SK-N-SH treated with all-trans-retinoic acid at 6 μM for 48 hours (cell line): ENCODE data around the gene WIPF1.

Experiments used
- ATAC-seq: fragments of 200-7000 bp; cut with Tn5 transposase; 3 replicates; pipeline ENCODE4 v1.9.1; 2020; ENCODE audit warnings: mild to moderate bottlenecking, moderate library complexity
- BACH2 ChIP-seq: fragments of 250-450 bp; sonication (Bioruptor Pico); IDR thresholded peaks from 2 replicates; pipeline ENCODE4 v1.9.0; 2021; ENCODE audit warnings: mild to moderate bottlenecking, borderline replicate concordance
- CSDC2 ChIP-seq: fragments of 250-450 bp; sonication (Bioruptor Pico); IDR thresholded peaks from 2 replicates; pipeline ENCODE4 v1.5.0; 2020; ENCODE audit warnings: mild to moderate bottlenecking, moderate library complexity
- CSRNP3 ChIP-seq: fragments of 250-450 bp; sonication (Bioruptor Pico); IDR thresholded peaks from 2 replicates; pipeline ENCODE4 v1.5.1; 2021; ENCODE audit warnings: mild to moderate bottlenecking, moderate library complexity
- ISL1 ChIP-seq: fragments of 250-450 bp; sonication (Bioruptor Pico); IDR thresholded peaks from 2 replicates; pipeline ENCODE4 v2.1.2; 2022; ENCODE audit warnings: mild to moderate bottlenecking, moderate library complexity
- PATZ1 ChIP-seq: fragments of 250-450 bp; sonication (Bioruptor Pico); IDR thresholded peaks from 2 replicates; pipeline ENCODE4 v1.8.0; 2020; ENCODE audit warnings: mild to moderate bottlenecking, moderate library complexity, borderline replicate concordance
- RARB ChIP-seq: fragments of 250-450 bp; sonication (Bioruptor Pico); IDR thresholded peaks from 2 replicates; pipeline ENCODE4 v1.8.0; 2021; ENCODE audit warnings: mild to moderate bottlenecking, moderate library complexity
- TCF4 ChIP-seq: fragments of 250-450 bp; sonication (Bioruptor Pico); IDR thresholded peaks from 2 replicates; pipeline ENCODE4 v1.8.0; 2021; ENCODE audit warnings: mild to moderate bottlenecking, moderate library complexity, borderline replicate concordance
- TOX ChIP-seq: fragments of 250-450 bp; sonication (Bioruptor Pico); IDR thresholded peaks from 2 replicates; pipeline ENCODE4 v1.8.0; 2021; ENCODE audit warnings: mild to moderate bottlenecking, moderate library complexity, borderline replicate concordance
- ZFP3 ChIP-seq: fragments of 250-450 bp; sonication (Bioruptor Pico); IDR thresholded peaks from 2 replicates; pipeline ENCODE4 v1.5.0; 2020; ENCODE audit warnings: mild to moderate bottlenecking, moderate library complexity
- ZNF565 ChIP-seq: fragments of 450-650 bp; formaldehyde crosslinking; conservative IDR thresholded peaks from 2 replicates; pipeline ENCODE4 v1.5.0; 2020; ENCODE audit warnings: low read depth, mild to moderate bottlenecking, moderate library complexity
- ZNF70 ChIP-seq: fragments of 450-650 bp; formaldehyde crosslinking; IDR thresholded peaks from 2 replicates; pipeline ENCODE4 v1.5.0; 2020; ENCODE audit warnings: mild to moderate bottlenecking, moderate library complexity
- ZNF8 ChIP-seq: fragments of 450-650 bp; formaldehyde crosslinking; IDR thresholded peaks from 2 replicates; pipeline ENCODE4 v1.5.0; 2020; ENCODE audit warnings: mild to moderate bottlenecking, moderate library complexity
- TF ChIP-seq, protein P1 (sequence below): fragments of 250-450 bp; sonication (Bioruptor Pico); IDR thresholded peaks from 2 replicates; pipeline ENCODE4 v1.8.0; 2021; ENCODE audit warnings: low read depth, mild to moderate bottlenecking, moderate library complexity, borderline replicate concordance
- TF ChIP-seq, protein P2 (sequence below): fragments of 250-450 bp; sonication (Bioruptor Pico); IDR thresholded peaks from 2 replicates; pipeline ENCODE4 v1.5.0; 2020; ENCODE audit warnings: mild to moderate bottlenecking, moderate library complexity
- TF ChIP-seq, protein P3 (sequence below): fragments of 250-450 bp; sonication (Bioruptor Pico); IDR thresholded peaks from 2 replicates; pipeline ENCODE4 v1.5.1; 2020; ENCODE audit warnings: low read depth, mild to moderate bottlenecking, moderate library complexity

The WIPF1 gene

DNA sequence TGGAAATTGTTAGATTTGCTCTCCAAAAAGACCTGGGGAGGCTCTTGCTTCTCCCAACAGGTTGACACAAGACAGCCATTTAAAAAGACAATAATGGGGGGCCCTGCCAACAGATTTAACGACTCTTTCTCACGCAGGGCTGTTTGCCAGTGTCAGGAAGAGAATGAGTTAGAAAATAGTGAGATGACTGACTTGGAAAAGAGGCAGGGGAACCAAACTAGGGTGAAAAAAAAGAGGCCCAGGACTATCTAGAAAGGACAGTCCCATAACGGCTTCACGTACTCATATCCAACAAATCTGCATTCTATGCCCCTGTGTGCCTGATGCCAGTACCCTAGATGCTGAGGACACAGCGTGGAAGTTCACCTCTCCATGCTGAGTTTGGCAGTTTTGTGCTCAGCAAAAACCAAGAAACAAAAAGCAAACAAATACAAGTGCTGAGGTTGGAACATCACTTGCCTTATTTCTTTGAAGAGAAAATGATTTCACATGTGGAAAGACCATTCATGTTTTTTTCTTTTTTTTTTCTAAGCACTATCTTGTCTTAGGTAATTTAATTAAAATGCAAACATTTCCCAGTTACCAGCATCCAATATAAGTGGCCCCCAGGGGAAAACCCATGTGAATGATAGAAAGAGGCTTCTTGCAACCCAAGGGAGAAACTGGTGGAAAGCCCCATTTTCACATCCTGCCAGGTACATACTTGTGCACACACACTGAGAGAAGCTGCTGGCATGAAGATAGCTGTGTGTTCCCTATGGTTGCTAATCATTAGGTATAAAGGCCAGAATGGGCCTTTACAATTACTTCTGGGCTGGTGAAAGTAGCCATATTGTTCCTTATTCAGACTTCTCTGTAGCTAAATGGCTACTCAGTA is 10.6 kb upstream of the WIPF1 start:
- no peak; the same call in 2 of the 3 replicates for ATAC-seq

DNA sequence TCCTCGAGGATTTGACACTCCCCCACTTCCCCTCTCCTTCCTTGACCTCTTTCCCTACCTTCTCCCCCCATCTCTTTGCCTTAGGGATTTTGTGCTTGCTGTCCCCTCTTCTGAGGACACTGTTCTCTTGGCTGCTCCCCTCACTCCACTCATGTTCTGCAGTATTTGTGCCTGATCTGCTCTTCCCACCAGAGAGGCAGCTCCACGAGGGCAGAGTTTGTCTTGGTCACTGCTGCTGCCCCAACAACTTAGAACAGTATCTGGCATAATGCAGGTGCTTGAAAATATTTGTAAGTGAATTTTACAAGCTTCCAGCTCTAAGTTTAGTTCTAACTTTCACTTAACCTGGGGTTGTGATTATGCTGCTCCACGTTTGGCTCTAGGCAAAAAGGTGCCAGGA is 10.0 kb upstream of the WIPF1 start:
- TF ChIP-seq ZNF70 (CRISPR knock-in tag) = no peak
- TF ChIP-seq, protein P1, sequence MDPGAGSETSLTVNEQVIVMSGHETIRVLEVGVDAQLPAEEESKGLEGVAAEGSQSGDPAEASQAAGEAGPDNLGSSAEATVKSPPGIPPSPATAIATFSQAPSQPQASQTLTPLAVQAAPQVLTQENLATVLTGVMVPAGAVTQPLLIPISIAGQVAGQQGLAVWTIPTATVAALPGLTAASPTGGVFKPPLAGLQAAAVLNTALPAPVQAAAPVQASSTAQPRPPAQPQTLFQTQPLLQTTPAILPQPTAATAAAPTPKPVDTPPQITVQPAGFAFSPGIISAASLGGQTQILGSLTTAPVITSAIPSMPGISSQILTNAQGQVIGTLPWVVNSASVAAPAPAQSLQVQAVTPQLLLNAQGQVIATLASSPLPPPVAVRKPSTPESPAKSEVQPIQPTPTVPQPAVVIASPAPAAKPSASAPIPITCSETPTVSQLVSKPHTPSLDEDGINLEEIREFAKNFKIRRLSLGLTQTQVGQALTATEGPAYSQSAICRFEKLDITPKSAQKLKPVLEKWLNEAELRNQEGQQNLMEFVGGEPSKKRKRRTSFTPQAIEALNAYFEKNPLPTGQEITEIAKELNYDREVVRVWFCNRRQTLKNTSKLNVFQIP (CRISPR knock-in tag) = no peak
- TF ChIP-seq BACH2 = no peak
- TF ChIP-seq, protein P2, sequence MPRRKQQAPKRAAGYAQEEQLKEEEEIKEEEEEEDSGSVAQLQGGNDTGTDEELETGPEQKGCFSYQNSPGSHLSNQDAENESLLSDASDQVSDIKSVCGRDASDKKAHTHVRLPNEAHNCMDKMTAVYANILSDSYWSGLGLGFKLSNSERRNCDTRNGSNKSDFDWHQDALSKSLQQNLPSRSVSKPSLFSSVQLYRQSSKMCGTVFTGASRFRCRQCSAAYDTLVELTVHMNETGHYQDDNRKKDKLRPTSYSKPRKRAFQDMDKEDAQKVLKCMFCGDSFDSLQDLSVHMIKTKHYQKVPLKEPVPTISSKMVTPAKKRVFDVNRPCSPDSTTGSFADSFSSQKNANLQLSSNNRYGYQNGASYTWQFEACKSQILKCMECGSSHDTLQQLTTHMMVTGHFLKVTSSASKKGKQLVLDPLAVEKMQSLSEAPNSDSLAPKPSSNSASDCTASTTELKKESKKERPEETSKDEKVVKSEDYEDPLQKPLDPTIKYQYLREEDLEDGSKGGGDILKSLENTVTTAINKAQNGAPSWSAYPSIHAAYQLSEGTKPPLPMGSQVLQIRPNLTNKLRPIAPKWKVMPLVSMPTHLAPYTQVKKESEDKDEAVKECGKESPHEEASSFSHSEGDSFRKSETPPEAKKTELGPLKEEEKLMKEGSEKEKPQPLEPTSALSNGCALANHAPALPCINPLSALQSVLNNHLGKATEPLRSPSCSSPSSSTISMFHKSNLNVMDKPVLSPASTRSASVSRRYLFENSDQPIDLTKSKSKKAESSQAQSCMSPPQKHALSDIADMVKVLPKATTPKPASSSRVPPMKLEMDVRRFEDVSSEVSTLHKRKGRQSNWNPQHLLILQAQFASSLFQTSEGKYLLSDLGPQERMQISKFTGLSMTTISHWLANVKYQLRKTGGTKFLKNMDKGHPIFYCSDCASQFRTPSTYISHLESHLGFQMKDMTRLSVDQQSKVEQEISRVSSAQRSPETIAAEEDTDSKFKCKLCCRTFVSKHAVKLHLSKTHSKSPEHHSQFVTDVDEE (CRISPR knock-in tag) = no peak
- TF ChIP-seq CSRNP3 (CRISPR knock-in tag) = no peak
- TF ChIP-seq ZNF8 (CRISPR knock-in tag) = no peak
- TF ChIP-seq ZNF565 (CRISPR knock-in tag) = no peak
- ATAC-seq = no peak

More for the DNA sequence above, 10.6 kb upstream of the WIPF1 start:
- TF ChIP-seq ISL1 (CRISPR knock-in tag) = 0 out of 2 replicates have a peak, but pooled peaks have one; percentile 7
- TF ChIP-seq, protein P1 (CRISPR knock-in tag) = no peak

DNA sequence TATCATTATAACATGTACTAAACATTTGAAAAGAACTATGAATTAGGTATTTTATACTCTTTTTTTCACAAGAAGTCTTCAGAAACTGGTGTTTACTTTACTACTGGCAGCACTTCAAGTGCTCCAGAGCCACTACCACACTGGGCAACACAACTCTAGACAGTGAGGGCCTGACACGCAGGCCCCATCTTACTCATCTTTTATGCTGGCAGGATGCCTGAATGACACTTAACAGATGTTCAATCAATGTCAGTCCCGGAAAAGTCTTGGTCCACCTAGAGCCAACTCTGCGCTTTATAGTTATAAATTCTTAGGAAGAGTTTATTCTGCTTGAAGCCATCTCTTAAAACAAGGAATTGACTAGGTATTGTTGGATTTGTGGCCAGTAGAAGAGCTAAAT is 8.7 kb upstream of the WIPF1 start:
- TF ChIP-seq RARB (CRISPR knock-in tag) (no peak), ZFP3 (peak; percentile 92), PATZ1 (CRISPR knock-in tag) (no peak), ZNF8 (CRISPR knock-in tag) (peak; percentile 33; the same call in 1 of the 2 replicates), ZNF565 (CRISPR knock-in tag) (no peak), ISL1 (CRISPR knock-in tag) (peak; percentile 82), TOX (0 out of 2 replicates have a peak, but pooled peaks have one; percentile 36), TCF4 (CRISPR knock-in tag) (no peak), BACH2 (no peak), CSRNP3 (CRISPR knock-in tag) (no peak), CSDC2 (CRISPR knock-in tag) (no peak)
- TF ChIP-seq, protein P3, sequence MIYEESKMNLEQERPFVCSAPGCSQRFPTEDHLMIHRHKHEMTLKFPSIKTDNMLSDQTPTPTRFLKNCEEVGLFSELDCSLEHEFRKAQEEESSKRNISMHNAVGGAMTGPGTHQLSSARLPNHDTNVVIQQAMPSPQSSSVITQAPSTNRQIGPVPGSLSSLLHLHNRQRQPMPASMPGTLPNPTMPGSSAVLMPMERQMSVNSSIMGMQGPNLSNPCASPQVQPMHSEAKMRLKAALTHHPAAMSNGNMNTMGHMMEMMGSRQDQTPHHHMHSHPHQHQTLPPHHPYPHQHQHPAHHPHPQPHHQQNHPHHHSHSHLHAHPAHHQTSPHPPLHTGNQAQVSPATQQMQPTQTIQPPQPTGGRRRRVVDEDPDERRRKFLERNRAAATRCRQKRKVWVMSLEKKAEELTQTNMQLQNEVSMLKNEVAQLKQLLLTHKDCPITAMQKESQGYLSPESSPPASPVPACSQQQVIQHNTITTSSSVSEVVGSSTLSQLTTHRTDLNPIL (CRISPR knock-in tag) = no peak
- TF ChIP-seq, protein P1 (CRISPR knock-in tag) = no peak
- peak; percentile 84 for ATAC-seq
